H1 (cell line): ENCODE measurements around the gene ZGRF1. TPM values are rescaled to one million over a fixed set of nuclear protein-coding genes. Genes with fewer than 3 reads are reported as not detected.
A peak's percentile ranks its signal among the peaks of the same experiment; 100 is the strongest.

Source experiments
- ATF3 ChIP-seq: IDR thresholded peaks from 2 replicates; pipeline ENCODE4 v1.6.1; 2011; ENCODE audit warnings: low read depth, mild to moderate bottlenecking, low read length; ENCODE audit not compliant: insufficient read depth
- BACH1 ChIP-seq: IDR thresholded peaks from 2 replicates; pipeline ENCODE4 v1.6.1; 2012; ENCODE audit warnings: low read length, improper control_type of control experiment
- BCL11A ChIP-seq, 2 experiments: IDR thresholded peaks; one replicate each; pipeline ENCODE4 v1.6.1; 2011; ENCODE audit warnings: low read depth in 2 of 2, low read length in 2 of 2, mild to moderate bottlenecking in 2 of 2
- CEBPB ChIP-seq: IDR thresholded peaks from 2 replicates; pipeline ENCODE4 v1.6.1; 2012; ENCODE audit warnings: low read depth, low read length
- CTCF ChIP-seq, 3 experiments: IDR thresholded peaks; 1 replicate in 2 of 3; 2 replicates in 1 of 3; pipeline versions ENCODE4 v1.5.1 to v1.6.1; 2011; ENCODE audit warnings: low read length in 3 of 3, mild to moderate bottlenecking in 3 of 3, inconsistent platforms in 2 of 3, low read depth in 1 of 3, moderate library complexity in 1 of 3; ENCODE audit not compliant: insufficient read depth in 1 of 3; ENCODE audit errors: control extremely low read depth in 1 of 3
- EZH2 ChIP-seq: fragments of 200-600 bp; sonication (generic); IDR thresholded peaks from 2 replicates; pipeline ENCODE4 v1.7.1; 2012; ENCODE audit warnings: low read depth, mild to moderate bottlenecking, moderate library complexity, low read length, inconsistent platforms; ENCODE audit not compliant: severe bottlenecking
- HDAC6 ChIP-seq: IDR thresholded peaks from one replicate; pipeline ENCODE4 v1.7.1; 2012; ENCODE audit warnings: low read depth, mild to moderate bottlenecking, inconsistent platforms, low read length, moderate library complexity
- JUND ChIP-seq: IDR thresholded peaks from 2 replicates; pipeline ENCODE4 v1.6.1; 2011; ENCODE audit warnings: mild to moderate bottlenecking, improper control_type of control experiment, low read length
- KDM1A ChIP-seq: fragments of 200-600, 300-600 bp; sonication (generic); IDR thresholded peaks from 2 replicates; pipeline ENCODE4 v1.7.1; 2016; ENCODE audit warnings: mild to moderate bottlenecking, low read length, borderline replicate concordance
- KDM4A ChIP-seq: IDR thresholded peaks from one replicate; pipeline ENCODE4 v1.7.1; 2012; ENCODE audit warnings: low read depth, mild to moderate bottlenecking, moderate library complexity, low read length, inconsistent platforms; ENCODE audit not compliant: severe bottlenecking
- PHF8 ChIP-seq: fragments of 200-600 bp; sonication (generic); conservative IDR thresholded peaks from 2 replicates; pipeline ENCODE4 v1.7.1; 2012; ENCODE audit warnings: low read depth, mild to moderate bottlenecking, inconsistent platforms, low read length, moderate library complexity
- RBBP5 ChIP-seq: IDR thresholded peaks from 2 replicates; pipeline ENCODE4 v1.7.1; 2012; ENCODE audit warnings: low read depth, mild to moderate bottlenecking, inconsistent platforms, low read length, moderate library complexity, borderline replicate concordance
- SIN3A ChIP-seq, 2 experiments: IDR thresholded peaks in 1 of 2; conservative IDR thresholded peaks in 1 of 2; 2 replicates each; pipeline ENCODE4 v1.6.1; 2011 to 2012; ENCODE audit warnings: low read length in 2 of 2, improper control_type of control experiment in 1 of 2, low read depth in 1 of 2, mild to moderate bottlenecking in 1 of 2
- TCF12 ChIP-seq: IDR thresholded peaks from 2 replicates; pipeline ENCODE4 v1.6.1; 2011; ENCODE audit warnings: low read depth, mild to moderate bottlenecking, low read length
- polyA plus RNA-seq, 7 experiments: library from polyadenylated mRNA; depleted of rRNA in 3 of 7; stranded (reverse) in 5 of 7; unstranded in 2 of 7; fragments of >200 nt in 5 of 7; fragments of 200-250 nt in 2 of 7; gene quantifications; 1 replicate in 5 of 7; 2 replicates in 1 of 7; 4 replicates in 1 of 7; pipeline versions ENCODE4 v1.2.1 to v1.2.3, GENCODE V29; 2011 to 2013; ENCODE audit warnings: missing spikeins in 2 of 7, mixed read lengths in 2 of 7
- total RNA-seq: library from RNA; stranded (reverse); fragmentation: NEBNext Ultra II Directional; extraction: Animal tissue kit (Norgen Biotek cat#: 25700); gene quantifications from 2 replicates; pipeline ENCODE4 v1.2.1, GENCODE V29; 2021

The ZGRF1 gene
- total and polyA plus RNA-seq, 2 of the 8 experiments (the other 6 are each of a cell fraction or from before 2014, with no cell fraction given): 12.0 to 44.6 TPM

GRCh38 chr4:112523764-112524505 lies 112.8 kb downstream of the ZGRF1 start (continued):
- TF ChIP-seq SIN3A (conservative IDR thresholded peaks at IDR 0.05 in 1 of 2, IDR thresholded peaks at IDR 0.05 in 1 of 2; ENCODE audit: low read depth in 1 of 2, low read length in 2 of 2): peak; percentile 85 to 86; a peak in 3 of 4 replicates
- 0 out of 2 replicates have a peak, but pooled peaks have one; percentile 1 for TF ChIP-seq CEBPB
- 0 out of 2 replicates have a peak, but pooled peaks have one; percentile 59 for TF ChIP-seq RBBP5
- TF ChIP-seq PHF8: no peak
- peak; percentile 93; the same call in 1 of the 2 replicates for TF ChIP-seq TCF12
- TF ChIP-seq ATF3: 0 out of 2 replicates have a peak, but pooled peaks have one; percentile 31
- TF ChIP-seq BACH1: peak; percentile 57; the same call in 1 of the 2 replicates
- TF ChIP-seq CTCF (IDR thresholded peaks at IDR 0.05; ENCODE audit: control extremely low read depth in 1 of 3, insufficient read depth in 1 of 3, low read depth in 1 of 3, low read length in 3 of 3): peak in 2 of 3 experiments; percentile 96 to 98; a peak in 3 of 4 replicates
- peak; percentile 33 for TF ChIP-seq KDM4A
- TF ChIP-seq JUND: 0 out of 2 replicates have a peak, but pooled peaks have one; percentile 24
- TF ChIP-seq EZH2: no peak
- TF ChIP-seq BCL11A (IDR thresholded peaks at IDR 0.05; ENCODE audit: low read depth in 2 of 2, low read length in 2 of 2): no peak
- peak; percentile 49; the same call in 1 of the 2 replicates for TF ChIP-seq KDM1A
- no peak for TF ChIP-seq HDAC6
